Activated naive CD8-positive, alpha-beta T cell treated with anti-CD3 and anti-CD28 coated beads, Interleukin-2, amount 50 U/mL, for 24 hours (primary cell): ENCODE measurements around the gene DUSP6.

Experiments used
- ATAC-seq: fragments of 150-1000 bp; cut with Tn5 transposase; one replicate; pipeline ENCODE4 v1.10.0; 2021
- DNase-seq: peaks from one replicate; pipeline ENCODE4 v3.0.0; 2021
- H3K27ac Mint-ChIP-seq: one replicate; pipeline ENCODE4 v1.8.0; 2021; ENCODE audit warnings: mild to moderate bottlenecking, mixed read lengths
- H3K27me3 Mint-ChIP-seq: one replicate; pipeline ENCODE4 v1.8.0; 2021; ENCODE audit warnings: mixed read lengths
- H3K36me3 Mint-ChIP-seq: one replicate; pipeline ENCODE4 v1.8.0; 2021; ENCODE audit warnings: low read depth, mixed read lengths
- H3K4me1 Mint-ChIP-seq: one replicate; pipeline ENCODE4 v1.8.0; 2021; ENCODE audit warnings: mixed read lengths
- H3K4me3 Mint-ChIP-seq: one replicate; pipeline ENCODE4 v1.8.0; 2021; ENCODE audit warnings: mild to moderate bottlenecking, moderate library complexity, mixed read lengths
- H3K9me3 Mint-ChIP-seq: one replicate; pipeline ENCODE4 v1.8.0; 2021; ENCODE audit warnings: mixed read lengths

DUSP6 gene

GRCh38 chr12:89352492-89353187 is at the start of gene DUSP6:
Gene DUSP6 (minus strand): TSS chr12:89352501. CDS start chr12:89352039, 462 bp downstream.
- no peaks in the 10 kb centered on the region for H3K9me3 Mint-ChIP-seq
- peak within 1 kb of the TSS; percentile 97 for H3K27ac Mint-ChIP-seq
- peaks cover 9% of the 10 kb centered on the region for H3K27me3 Mint-ChIP-seq
- peak; percentile 87 for ATAC-seq
- peaks cover 61% of the 10 kb centered on the region for H3K4me1 Mint-ChIP-seq
- H3K4me3 Mint-ChIP-seq = peak within 1 kb of the TSS; percentile 95
- H3K36me3 Mint-ChIP-seq = peaks cover 25% of the 10 kb centered on the region
- peak; percentile 84 for DNase-seq

- Mint-ChIP-seq H3K9me3 (no peaks in the 10 kb centered on the region), H3K4me1 (peaks cover 14% of the 10 kb centered on the region), H3K4me3 (no peak overlapping the region), H3K36me3 (peaks cover 5% of the 10 kb centered on the region), H3K27ac (no peak overlapping the region), H3K27me3 (no peaks in the 10 kb centered on the region)
- ATAC-seq (no peak), DNase-seq (no peak)
Observed at GRCh38 chr12:89401433-89402058, 49.2 kb upstream of the DUSP6 start.

GRCh38 chr12:89400415-89400814 is 48.1 kb upstream of the DUSP6 start:
- Mint-ChIP-seq H3K27me3 (no peaks in the 10 kb centered on the region), H3K4me1 (peaks cover 14% of the 10 kb centered on the region), H3K27ac (no peak overlapping the region), H3K36me3 (peaks cover 5% of the 10 kb centered on the region), H3K4me3 (no peak overlapping the region), H3K9me3 (no peaks in the 10 kb centered on the region)
- DNase-seq = no peak
- no peak for ATAC-seq

GRCh38 chr12:89395712-89396111 is 43.4 kb upstream of the DUSP6 start:
- peaks cover 1% of the 10 kb centered on the region for H3K36me3 Mint-ChIP-seq
- DNase-seq = no peak
- no peaks in the 10 kb centered on the region for H3K9me3 Mint-ChIP-seq
- no peak overlapping the region for H3K27ac Mint-ChIP-seq
- H3K27me3 Mint-ChIP-seq = no peaks in the 10 kb centered on the region
- ATAC-seq = no peak
- H3K4me3 Mint-ChIP-seq = no peak overlapping the region
- H3K4me1 Mint-ChIP-seq = peaks cover 26% of the 10 kb centered on the region

- Mint-ChIP-seq H3K9me3 (no peaks in the 10 kb centered on the region), H3K27ac (no peak overlapping the region), H3K36me3 (peaks cover 1% of the 10 kb centered on the region), H3K27me3 (no peaks in the 10 kb centered on the region), H3K4me1 (peaks cover 37% of the 10 kb centered on the region), H3K4me3 (no peak overlapping the region)
- DNase-seq (no peak), ATAC-seq (no peak)
Observed at GRCh38 chr12:89393551-89394121, 41.3 kb upstream of the DUSP6 start.

- Mint-ChIP-seq H3K4me3 (no peak overlapping the region), H3K4me1 (peaks cover 26% of the 10 kb centered on the region), H3K36me3 (peaks cover 1% of the 10 kb centered on the region), H3K9me3 (no peaks in the 10 kb centered on the region), H3K27me3 (no peaks in the 10 kb centered on the region), H3K27ac (no peak overlapping the region)
- ATAC-seq (no peak), DNase-seq (no peak)
Observed at GRCh38 chr12:89392391-89392790, 40.1 kb upstream of the DUSP6 start.

GRCh38 chr12:89391726-89392336 is 39.5 kb upstream of the DUSP6 start:
- peak overlapping the region; percentile 74 for H3K27ac Mint-ChIP-seq
- H3K36me3 Mint-ChIP-seq = peaks cover 1% of the 10 kb centered on the region
- H3K4me3 Mint-ChIP-seq = no peak overlapping the region
- peaks cover 24% of the 10 kb centered on the region for H3K4me1 Mint-ChIP-seq
- H3K9me3 Mint-ChIP-seq = no peaks in the 10 kb centered on the region
- DNase-seq (no peak), ATAC-seq (no peak)
- no peaks in the 10 kb centered on the region for H3K27me3 Mint-ChIP-seq

- Mint-ChIP-seq H3K27ac (peak overlapping the region; percentile 74), H3K27me3 (no peaks in the 10 kb centered on the region), H3K4me1 (peaks cover 24% of the 10 kb centered on the region), H3K4me3 (no peak overlapping the region), H3K36me3 (peaks cover 1% of the 10 kb centered on the region), H3K9me3 (no peaks in the 10 kb centered on the region)
- ATAC-seq (peak; percentile 85), DNase-seq (no peak)
Observed at GRCh38 chr12:89390802-89391673, 38.7 kb upstream of the DUSP6 start.

GRCh38 chr12:89389755-89390661 is 37.7 kb upstream of the DUSP6 start:
- no peak overlapping the region for H3K4me3 Mint-ChIP-seq
- peaks cover 1% of the 10 kb centered on the region for H3K36me3 Mint-ChIP-seq
- no peak overlapping the region for H3K27ac Mint-ChIP-seq
- H3K9me3 Mint-ChIP-seq = no peaks in the 10 kb centered on the region
- DNase-seq = no peak
- no peaks in the 10 kb centered on the region for H3K27me3 Mint-ChIP-seq
- peaks cover 24% of the 10 kb centered on the region for H3K4me1 Mint-ChIP-seq
- peak; percentile 34 for ATAC-seq

- Mint-ChIP-seq H3K36me3 (no peaks in the 10 kb centered on the region), H3K27ac (no peak overlapping the region), H3K9me3 (no peaks in the 10 kb centered on the region), H3K4me3 (no peak overlapping the region), H3K4me1 (peaks cover 16% of the 10 kb centered on the region), H3K27me3 (peaks cover 2% of the 10 kb centered on the region)
- no peak for DNase-seq
- no peak for ATAC-seq
Observed at GRCh38 chr12:89386138-89386537, 33.8 kb upstream of the DUSP6 start.

GRCh38 chr12:89384807-89385206 is 32.5 kb upstream of the DUSP6 start:
- Mint-ChIP-seq H3K36me3 (no peaks in the 10 kb centered on the region), H3K4me3 (no peak overlapping the region), H3K27me3 (peaks cover 2% of the 10 kb centered on the region), H3K4me1 (peaks cover 3% of the 10 kb centered on the region), H3K9me3 (no peaks in the 10 kb centered on the region), H3K27ac (no peak overlapping the region)
- DNase-seq (no peak), ATAC-seq (no peak)

- H3K4me1 Mint-ChIP-seq = no peaks in the 10 kb centered on the region
- H3K4me3 Mint-ChIP-seq = no peak overlapping the region
- peaks cover 2% of the 10 kb centered on the region for H3K27me3 Mint-ChIP-seq
- no peak for ATAC-seq
- no peak for DNase-seq
- no peaks in the 10 kb centered on the region for H3K36me3 Mint-ChIP-seq
- no peak overlapping the region for H3K27ac Mint-ChIP-seq
- H3K9me3 Mint-ChIP-seq = no peaks in the 10 kb centered on the region
Observed at GRCh38 chr12:89384050-89384758, 31.9 kb upstream of the DUSP6 start.
